ENCODE measurements around the gene GAD1. TPM values are rescaled to one million over a fixed set of nuclear protein-coding genes. Genes with fewer than 3 reads are reported as not detected.

GAD1 gene
- total and polyA plus RNA-seq, 2 of the 4 experiments (the other 2 are of a cell fraction) = not detected

DNA sequence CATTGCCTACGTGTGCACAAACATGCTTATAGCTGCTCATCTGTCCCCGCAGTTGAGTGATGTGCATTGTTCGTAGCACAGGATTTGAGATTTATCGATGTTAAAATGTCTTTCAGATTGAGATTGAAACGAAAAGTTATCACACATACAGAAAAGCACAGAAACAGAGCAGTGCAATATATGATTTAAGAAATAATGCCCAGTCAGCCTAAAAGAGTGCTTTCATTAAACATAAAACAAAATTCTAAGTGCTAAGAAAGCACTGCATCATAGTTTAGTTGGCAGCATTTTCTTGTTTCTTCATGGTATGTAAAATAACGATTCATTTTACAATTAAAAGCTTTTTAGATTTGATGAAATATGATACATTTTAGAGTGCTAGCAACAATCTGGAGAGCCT, 80.4 kb downstream of the GAD1 start:
- H2BK120ac ChIP-seq (ENCODE audit: low read depth, low read length) = no peak overlapping the region
- no peaks in the 10 kb centered on the region for H3K36me3 ChIP-seq (ENCODE audit: control insufficient read depth, insufficient read depth, low read length)
- no peak overlapping the region for H4K5ac ChIP-seq (ENCODE audit: low read depth, low read length)
- in situ Hi-C loops (cut with MboI; ENCODE audit: low sequenced_read_pairs) (no loop called here), intact Hi-C loops (cut with micrococcal nuclease) (no loop called here), dilution Hi-C loops (cut with HindIII; ENCODE audit: low sequenced_read_pairs, unreplicated experiment) (no loop called here)
- TF ChIP-seq RFX5 (IDR thresholded peaks at IDR 0.05; ENCODE audit: low read depth, low read length) (no peak), RCOR1 (IDR thresholded peaks at IDR 0.05; ENCODE audit: insufficient replicate concordance, low read length) (no peak)
- H3K18ac ChIP-seq (ENCODE audit: low read depth, low read length) = no peak overlapping the region
- no peak overlapping the region for H3K23ac ChIP-seq (ENCODE audit: low read depth, low read length)
- DNase-seq = no peak
- no peak overlapping the region for H2AK9ac ChIP-seq (replicated peaks; ENCODE audit: low read depth, low read length, poor library complexity)
- no peaks in the 10 kb centered on the region for H3K9me3 ChIP-seq (ENCODE audit: control insufficient read depth, insufficient read depth, low read length)
- H3K4me2 ChIP-seq (ENCODE audit: low read depth, low read length) = no peak overlapping the region
- WGBS, 2 experiments (ENCODE audit: extremely low coverage in 2 of 2, insufficient read length in 1 of 2) = no CpG with 5 or more reads among the region's 6 CpGs
- no peak overlapping the region for H4K91ac ChIP-seq (ENCODE audit: insufficient read depth, low read depth, low read length)
- ATAC-seq (ENCODE audit: low read depth) = no peak
- no peak overlapping the region for H3K27ac ChIP-seq (ENCODE audit: insufficient read depth, low read length)
- no peak overlapping the region for H2BK15ac ChIP-seq (ENCODE audit: low read depth, low read length)
- H3K9me1 ChIP-seq (ENCODE audit: insufficient read depth, low read length) = no peaks in the 10 kb centered on the region
- H2BK5ac ChIP-seq (ENCODE audit: low read depth, low read length, poor library complexity, severe bottlenecking) = no peak overlapping the region
- H3K9ac ChIP-seq (ENCODE audit: low read depth, low read length) = no peak overlapping the region
- no peak overlapping the region for H2AFZ ChIP-seq (replicated peaks; ENCODE audit: low read length, poor library complexity)
- no peak overlapping the region for H3K56ac ChIP-seq (ENCODE audit: extremely low read depth, insufficient read depth, low read length)
- no peak overlapping the region for H3K14ac ChIP-seq (replicated peaks; ENCODE audit: low read depth, low read length)
- no peak overlapping the region for H3K4me3 ChIP-seq (ENCODE audit: insufficient read depth, low read depth, low read length)
- POLR2A ChIA-PET (ENCODE audit: unreplicated experiment) = no interaction called here
- no peaks in the 10 kb centered on the region for H3K4me1 ChIP-seq (ENCODE audit: control insufficient read depth, insufficient read depth, low read length)
- no peak overlapping the region for H4K8ac ChIP-seq (ENCODE audit: low read depth in 2 of 2, low read length in 2 of 2)
- no TSS peak for BruUV-seq (replicated peaks)
- CTCF ChIA-PET = interaction anchor here (3.0 kb wide), 1 partner anchor 24 kb away, joined by 7 read pairs; no protein-coding TSS in a partner anchor
- no peak overlapping the region for H2AK5ac ChIP-seq (ENCODE audit: low read depth, low read length)
- H2BK20ac ChIP-seq (ENCODE audit: low read depth, low read length) = no peak overlapping the region
- no peaks in the 10 kb centered on the region for H3K79me1 ChIP-seq (ENCODE audit: low read depth in 1 of 2, low read length in 2 of 2)
- no peaks in the 10 kb centered on the region for H4K20me1 ChIP-seq (ENCODE audit: insufficient read depth, low read length)
- no peak overlapping the region for H3K4ac ChIP-seq (ENCODE audit: low read depth, low read length)
- H3K27me3 ChIP-seq (ENCODE audit: control insufficient read depth, insufficient read depth, low read length) = no peaks in the 10 kb centered on the region; the same call in none of the 2 replicates

Measured in IMR-90 (cell line).